ENCODE data around the gene CASKIN2. TPM values are rescaled to one million over a fixed set of nuclear protein-coding genes. Genes with fewer than 3 reads are reported as not detected.
A peak's percentile ranks its signal among the peaks of the same experiment; 100 is the strongest.

CASKIN2 gene
- total RNA-seq, 2 donors from 2014 or later = 2.9 to 5.4 TPM

DNA sequence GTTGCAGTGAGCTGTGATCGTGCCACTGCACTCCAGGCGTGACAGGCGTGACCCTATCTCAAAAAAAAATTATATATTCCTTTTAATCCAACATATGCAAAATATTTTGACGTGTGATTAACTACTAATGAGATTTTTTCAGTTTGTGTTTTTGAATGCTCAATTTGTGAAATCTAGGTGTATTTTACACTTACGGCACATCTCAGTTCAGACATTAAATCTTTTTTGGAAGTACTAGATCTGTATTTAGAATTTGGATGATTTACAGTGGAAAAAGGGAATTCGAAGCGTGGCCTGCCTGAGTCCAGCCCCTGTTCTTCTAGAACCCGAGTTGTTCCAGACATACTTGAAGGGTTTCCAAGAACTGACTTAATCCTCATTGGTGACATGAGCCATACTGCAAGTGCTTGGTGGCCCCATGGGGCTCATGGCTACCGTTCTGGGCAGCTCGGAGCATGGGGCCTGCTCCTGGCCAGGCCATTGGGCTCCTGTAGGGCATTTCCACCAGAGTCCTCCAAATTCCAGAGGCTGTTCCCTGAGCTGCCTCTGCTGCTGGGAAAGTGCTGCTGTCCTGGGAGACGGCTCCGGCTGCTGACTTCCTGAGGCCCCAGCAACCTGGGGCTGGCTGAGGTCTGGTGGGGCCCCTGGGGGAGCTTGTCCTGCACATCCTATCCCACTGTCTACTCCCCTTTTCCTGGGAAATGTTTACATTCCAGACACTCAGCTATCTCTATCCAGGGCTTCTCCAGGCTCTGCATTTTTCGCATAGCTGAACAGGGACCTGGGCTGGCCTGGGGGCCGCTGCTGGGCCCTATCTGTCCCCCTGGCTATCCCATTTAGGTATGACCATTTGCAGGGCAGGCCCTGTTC lies 37.3 kb upstream of the CASKIN2 start:
- Mint-ChIP-seq H3K27me3 (no peaks in the 10 kb centered on the region), H3K9me3 (no peaks in the 10 kb centered on the region), H3K4me3 (no peak overlapping the region), H3K36me3 (ENCODE audit: low read depth) (no peaks in the 10 kb centered on the region), H3K27ac (no peak overlapping the region), H3K4me1 (no peaks in the 10 kb centered on the region)
- ATAC-seq (replicated peaks) = no peak

DNA sequence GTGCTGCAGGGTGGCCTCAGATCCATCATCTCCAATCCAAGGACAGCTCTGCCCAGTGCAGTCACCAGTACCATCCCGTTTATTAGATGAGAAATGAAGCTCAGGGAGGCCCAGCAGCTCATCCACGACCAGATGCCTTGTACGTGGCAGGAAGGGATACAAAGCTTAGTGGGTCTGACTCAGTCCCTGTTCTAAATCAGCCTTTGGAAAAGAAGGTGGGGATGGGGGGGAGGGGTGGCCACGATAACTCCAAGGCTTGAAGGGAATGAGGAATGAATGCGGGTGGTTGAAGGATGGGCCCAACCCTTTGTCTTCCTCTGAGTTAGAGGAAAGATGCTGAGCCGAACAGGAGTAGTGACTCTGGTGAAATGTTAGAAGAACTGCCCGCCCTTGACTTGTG lies 35.9 kb upstream of the CASKIN2 start:
- Mint-ChIP-seq H3K27ac (peak overlapping the region; percentile 13), H3K27me3 (no peaks in the 10 kb centered on the region), H3K9me3 (no peaks in the 10 kb centered on the region), H3K4me3 (no peak overlapping the region), H3K4me1 (no peaks in the 10 kb centered on the region), H3K36me3 (ENCODE audit: low read depth) (no peaks in the 10 kb centered on the region)
- ATAC-seq (replicated peaks) = no peak

DNA sequence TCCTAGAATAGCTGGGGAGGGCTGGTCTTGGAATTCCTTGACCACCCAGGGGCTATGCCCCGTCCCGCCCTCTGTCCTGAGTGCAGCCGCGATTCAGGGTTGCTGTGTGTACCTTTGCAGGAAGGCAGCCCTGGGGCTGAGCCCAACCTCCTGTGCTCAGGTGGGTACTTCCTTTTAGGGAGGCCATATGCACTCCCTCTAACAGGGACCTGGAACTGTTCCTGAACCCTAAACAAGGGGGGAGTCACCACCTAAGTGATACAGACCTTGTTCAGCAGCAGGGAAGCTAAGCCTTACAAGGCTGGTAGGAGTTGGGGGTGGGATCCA lies 34.8 kb upstream of the CASKIN2 start:
- ATAC-seq (replicated peaks) = no peak
- no peaks in the 10 kb centered on the region for H3K4me1 Mint-ChIP-seq
- H3K27ac Mint-ChIP-seq = no peak overlapping the region
- H3K27me3 Mint-ChIP-seq = no peaks in the 10 kb centered on the region
- no peaks in the 10 kb centered on the region for H3K36me3 Mint-ChIP-seq (ENCODE audit: low read depth)
- H3K4me3 Mint-ChIP-seq = no peak overlapping the region
- no peaks in the 10 kb centered on the region for H3K9me3 Mint-ChIP-seq

DNA sequence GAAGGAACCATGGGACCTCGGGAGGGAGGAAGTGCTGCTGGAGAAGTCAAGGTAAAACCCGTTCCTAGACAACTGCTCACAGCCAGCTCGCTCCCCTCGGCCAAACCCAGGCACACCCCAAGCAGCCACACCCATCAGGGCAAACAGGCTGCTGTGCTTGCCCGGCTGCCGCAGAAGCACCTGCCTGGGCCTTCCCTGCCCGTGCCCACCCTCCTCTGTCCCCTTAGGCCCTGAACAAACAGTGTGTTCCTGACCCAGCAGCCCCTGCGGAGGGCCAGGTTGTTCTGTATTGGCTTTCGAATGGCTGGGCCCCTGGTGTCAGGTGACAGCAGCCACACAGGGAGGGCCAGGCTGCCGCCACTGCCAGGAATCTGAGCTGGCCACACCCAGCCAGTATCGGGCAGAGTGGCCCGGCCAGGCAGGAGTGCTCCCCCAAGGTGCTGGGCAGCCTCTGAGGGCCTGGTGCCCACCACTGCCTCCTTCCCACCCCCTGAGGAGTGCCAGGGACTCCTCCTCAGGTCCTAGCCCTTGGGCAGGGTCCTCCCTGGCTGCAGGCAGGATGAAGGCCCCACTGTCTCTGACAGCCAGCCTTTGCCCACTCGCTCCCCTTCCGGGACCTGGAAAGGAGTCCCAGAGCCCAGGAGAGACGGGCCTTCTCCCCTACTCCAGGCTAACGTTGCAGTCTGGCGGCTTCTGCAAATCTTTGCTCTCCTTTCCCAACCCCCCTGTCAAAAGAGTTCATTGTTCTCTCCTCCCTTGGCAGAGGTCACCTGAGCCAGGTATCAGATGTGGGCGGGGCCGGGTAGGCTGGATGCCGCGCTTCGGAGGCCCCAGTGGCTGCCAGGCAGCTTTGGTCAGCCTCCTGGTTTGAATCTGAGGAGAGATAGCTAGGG lies 34.2 kb upstream of the CASKIN2 start:
- no peak for ATAC-seq (replicated peaks)
- H3K9me3 Mint-ChIP-seq = no peaks in the 10 kb centered on the region
- H3K4me3 Mint-ChIP-seq = no peak overlapping the region
- no peaks in the 10 kb centered on the region for H3K27me3 Mint-ChIP-seq
- no peak overlapping the region for H3K27ac Mint-ChIP-seq
- no peaks in the 10 kb centered on the region for H3K4me1 Mint-ChIP-seq
- no peaks in the 10 kb centered on the region for H3K36me3 Mint-ChIP-seq (ENCODE audit: low read depth)

DNA sequence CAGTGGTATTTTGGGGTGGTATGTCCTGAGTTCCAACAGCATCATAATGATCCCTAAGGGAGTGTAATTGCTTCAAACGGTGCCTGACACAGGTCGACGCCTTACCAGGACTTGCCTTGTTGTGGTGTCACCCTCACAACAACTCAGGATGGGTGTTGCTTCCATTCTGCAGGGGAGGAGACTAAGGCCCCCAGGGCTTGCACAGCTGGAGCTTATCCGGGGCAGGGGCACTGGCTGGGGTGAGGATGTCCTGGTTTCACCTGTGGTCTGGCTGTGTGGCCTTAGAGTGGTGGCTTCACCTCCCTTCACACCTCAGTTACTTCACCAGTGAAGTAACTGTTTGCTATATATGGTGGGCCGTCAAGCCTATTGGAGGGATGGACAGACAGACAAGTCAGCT lies 33.5 kb upstream of the CASKIN2 start:
- Mint-ChIP-seq H3K4me3 (no peak overlapping the region), H3K9me3 (no peaks in the 10 kb centered on the region), H3K27ac (no peak overlapping the region), H3K4me1 (no peaks in the 10 kb centered on the region), H3K36me3 (ENCODE audit: low read depth) (no peaks in the 10 kb centered on the region), H3K27me3 (no peaks in the 10 kb centered on the region)
- ATAC-seq (replicated peaks) = no peak

DNA sequence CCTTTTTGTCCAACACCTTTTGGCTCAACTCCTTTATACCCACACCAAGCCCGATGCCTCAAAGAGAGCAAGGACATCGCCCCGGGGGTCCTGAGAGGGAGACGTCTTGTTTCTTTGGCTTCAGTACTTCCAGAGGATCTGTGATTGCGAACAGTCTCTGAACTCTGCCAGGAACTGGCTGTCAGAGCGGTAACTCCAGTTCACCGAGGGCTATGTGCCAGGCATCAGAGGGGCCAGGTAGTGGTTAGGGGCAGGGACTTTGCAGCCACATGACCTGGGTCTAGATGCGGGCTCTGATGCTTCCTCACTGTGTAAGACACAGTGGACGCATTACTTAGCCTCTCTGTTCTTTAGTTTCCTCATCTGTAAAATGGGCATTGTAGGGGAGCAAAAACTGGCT lies 31.8 kb upstream of the CASKIN2 start:
- H3K27ac Mint-ChIP-seq = no peak overlapping the region
- H3K27me3 Mint-ChIP-seq = no peaks in the 10 kb centered on the region
- H3K4me1 Mint-ChIP-seq = peaks cover 2% of the 10 kb centered on the region
- no peaks in the 10 kb centered on the region for H3K9me3 Mint-ChIP-seq
- no peak for ATAC-seq (replicated peaks)
- H3K36me3 Mint-ChIP-seq (ENCODE audit: low read depth) = no peaks in the 10 kb centered on the region
- no peak overlapping the region for H3K4me3 Mint-ChIP-seq

DNA sequence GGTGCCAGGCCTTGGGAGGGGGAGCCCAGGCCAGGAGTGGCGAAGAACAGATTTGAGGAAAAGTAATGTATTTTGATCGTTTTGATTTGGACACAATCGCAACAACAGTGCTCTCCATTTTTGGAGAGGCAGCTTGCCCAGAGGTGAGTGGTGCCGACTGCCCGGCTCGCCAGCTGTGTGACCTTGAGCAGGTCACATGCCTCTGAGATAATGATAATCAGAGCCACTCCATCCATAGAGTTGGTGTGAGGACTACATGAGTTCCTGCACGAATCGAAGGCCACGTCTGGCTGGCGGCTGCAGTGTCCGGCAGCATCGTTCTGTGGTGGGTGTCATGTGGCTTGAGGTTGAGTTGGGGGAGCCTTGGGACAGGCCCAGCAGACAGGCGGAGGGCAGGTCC lies 30.8 kb upstream of the CASKIN2 start:
- Mint-ChIP-seq H3K27me3 (no peaks in the 10 kb centered on the region), H3K9me3 (no peaks in the 10 kb centered on the region), H3K27ac (no peak overlapping the region), H3K36me3 (ENCODE audit: low read depth) (no peaks in the 10 kb centered on the region), H3K4me1 (peaks cover 4% of the 10 kb centered on the region), H3K4me3 (no peak overlapping the region)
- ATAC-seq (replicated peaks) = no peak

DNA sequence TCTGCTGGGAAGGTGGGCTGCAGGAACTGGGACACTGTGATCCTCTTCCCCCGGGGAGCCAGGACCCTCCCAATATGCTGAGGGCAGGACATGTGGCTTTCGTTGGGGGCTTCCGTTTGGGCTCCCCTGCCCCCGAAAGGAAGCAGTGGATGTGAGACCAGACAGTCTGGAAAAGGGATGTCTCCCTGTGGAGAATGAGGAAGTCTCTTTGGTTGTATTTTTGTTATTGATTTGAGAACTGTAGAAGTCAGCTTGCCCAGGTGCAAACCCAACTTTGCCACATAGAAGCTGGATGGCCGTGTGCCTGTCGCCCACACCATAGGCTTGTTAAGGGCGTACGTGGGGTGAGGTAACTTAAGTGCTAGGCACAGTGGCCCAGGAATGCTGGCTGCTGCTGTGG lies 28.9 kb upstream of the CASKIN2 start:
- H3K9me3 Mint-ChIP-seq = no peaks in the 10 kb centered on the region
- no peaks in the 10 kb centered on the region for H3K27me3 Mint-ChIP-seq
- peaks cover 4% of the 10 kb centered on the region for H3K4me1 Mint-ChIP-seq
- H3K4me3 Mint-ChIP-seq = no peak overlapping the region
- H3K27ac Mint-ChIP-seq = no peak overlapping the region
- H3K36me3 Mint-ChIP-seq (ENCODE audit: low read depth) = no peaks in the 10 kb centered on the region
- ATAC-seq (replicated peaks) = no peak

DNA sequence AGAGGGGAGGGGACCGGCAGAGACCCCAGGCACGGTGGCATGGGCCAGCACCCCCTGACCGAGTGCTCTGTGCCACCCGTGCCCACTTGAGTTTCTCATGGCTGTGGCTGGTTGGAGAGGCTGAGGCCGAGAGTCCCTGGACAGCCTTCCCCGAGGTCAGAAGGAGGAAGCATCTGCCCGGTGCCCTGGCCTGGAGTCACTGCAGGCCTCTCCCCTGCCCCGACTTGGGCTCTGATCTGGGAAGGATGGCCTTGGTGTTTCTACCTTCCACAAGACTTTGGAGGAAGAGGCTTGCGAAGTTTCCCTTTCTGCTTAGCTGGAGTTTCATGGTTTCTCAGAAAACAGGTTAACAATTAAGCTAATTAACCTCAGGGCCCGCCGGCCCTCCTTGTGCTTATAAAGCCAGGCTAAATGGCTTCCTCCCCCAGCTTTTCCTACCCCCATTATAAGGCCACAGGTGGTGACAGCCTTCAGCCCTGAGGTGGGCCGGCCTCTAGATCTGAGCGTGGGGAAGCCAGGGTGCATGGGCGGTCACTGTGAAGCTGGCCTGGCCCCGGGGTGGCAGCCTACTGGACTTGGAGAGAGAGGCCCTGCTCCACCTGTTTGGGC lies 27.5 kb upstream of the CASKIN2 start:
- Mint-ChIP-seq H3K27ac (no peak overlapping the region), H3K4me1 (peaks cover 4% of the 10 kb centered on the region), H3K36me3 (ENCODE audit: low read depth) (no peaks in the 10 kb centered on the region), H3K9me3 (no peaks in the 10 kb centered on the region), H3K4me3 (no peak overlapping the region), H3K27me3 (no peaks in the 10 kb centered on the region)
- no peak for ATAC-seq (replicated peaks)

DNA sequence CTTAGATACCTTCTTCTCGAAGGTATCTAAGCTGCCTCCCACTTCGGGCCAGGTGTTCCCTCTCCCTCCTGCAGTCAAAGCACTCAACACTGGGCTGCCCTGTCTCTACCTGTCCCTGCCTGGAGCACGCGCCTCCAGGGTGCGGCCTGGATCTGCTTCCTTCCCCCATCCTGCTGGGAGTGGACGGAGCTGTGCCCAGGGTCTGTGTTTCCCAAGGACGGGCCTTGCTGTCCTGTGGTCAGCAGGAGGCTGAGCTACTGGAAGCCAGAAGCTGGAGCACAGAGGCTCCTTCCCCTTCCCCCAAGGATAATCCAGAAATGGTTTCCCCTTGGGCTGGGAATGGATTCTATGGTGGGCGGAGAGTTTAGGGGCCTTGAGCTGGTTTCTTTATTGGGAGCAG lies 26.9 kb upstream of the CASKIN2 start:
- no peak overlapping the region for H3K4me3 Mint-ChIP-seq
- H3K4me1 Mint-ChIP-seq = peaks cover 4% of the 10 kb centered on the region
- H3K27ac Mint-ChIP-seq = no peak overlapping the region
- H3K9me3 Mint-ChIP-seq = no peaks in the 10 kb centered on the region
- no peaks in the 10 kb centered on the region for H3K27me3 Mint-ChIP-seq
- H3K36me3 Mint-ChIP-seq (ENCODE audit: low read depth) = no peaks in the 10 kb centered on the region
- no peak for ATAC-seq (replicated peaks)

DNA sequence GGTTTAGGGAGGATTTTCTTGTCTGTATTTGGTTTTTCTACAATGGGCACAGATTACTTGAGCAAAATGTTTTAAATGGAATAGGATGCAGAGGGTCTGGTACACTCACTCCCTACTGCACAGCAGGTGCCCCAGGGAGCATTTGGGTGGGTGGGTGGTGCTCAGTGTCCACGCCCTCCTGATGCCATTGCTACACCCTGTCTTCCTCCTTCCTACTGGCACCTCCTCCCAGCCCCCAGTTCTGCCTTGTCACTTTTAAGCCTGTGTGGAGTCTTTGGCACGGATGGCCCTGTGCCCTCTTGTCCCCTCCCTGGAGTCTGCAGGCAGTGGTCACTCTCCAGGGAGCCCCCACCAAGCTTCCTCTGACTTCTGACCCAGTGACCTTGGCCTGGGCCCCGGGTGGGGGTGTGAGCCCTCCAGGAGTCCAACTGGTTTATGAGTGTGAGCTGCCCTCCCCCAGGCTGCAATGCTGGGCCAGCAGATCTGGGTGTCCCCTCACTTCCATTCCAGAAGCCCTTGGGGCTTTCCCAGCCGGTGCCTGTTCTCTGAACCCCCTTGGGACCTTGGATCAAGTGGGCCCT lies 25.7 kb upstream of the CASKIN2 start:
- Mint-ChIP-seq H3K9me3 (no peaks in the 10 kb centered on the region), H3K27ac (no peak overlapping the region), H3K27me3 (no peaks in the 10 kb centered on the region), H3K4me1 (peaks cover 4% of the 10 kb centered on the region), H3K36me3 (ENCODE audit: low read depth) (no peaks in the 10 kb centered on the region), H3K4me3 (no peak overlapping the region)
- no peak for ATAC-seq (replicated peaks)

DNA sequence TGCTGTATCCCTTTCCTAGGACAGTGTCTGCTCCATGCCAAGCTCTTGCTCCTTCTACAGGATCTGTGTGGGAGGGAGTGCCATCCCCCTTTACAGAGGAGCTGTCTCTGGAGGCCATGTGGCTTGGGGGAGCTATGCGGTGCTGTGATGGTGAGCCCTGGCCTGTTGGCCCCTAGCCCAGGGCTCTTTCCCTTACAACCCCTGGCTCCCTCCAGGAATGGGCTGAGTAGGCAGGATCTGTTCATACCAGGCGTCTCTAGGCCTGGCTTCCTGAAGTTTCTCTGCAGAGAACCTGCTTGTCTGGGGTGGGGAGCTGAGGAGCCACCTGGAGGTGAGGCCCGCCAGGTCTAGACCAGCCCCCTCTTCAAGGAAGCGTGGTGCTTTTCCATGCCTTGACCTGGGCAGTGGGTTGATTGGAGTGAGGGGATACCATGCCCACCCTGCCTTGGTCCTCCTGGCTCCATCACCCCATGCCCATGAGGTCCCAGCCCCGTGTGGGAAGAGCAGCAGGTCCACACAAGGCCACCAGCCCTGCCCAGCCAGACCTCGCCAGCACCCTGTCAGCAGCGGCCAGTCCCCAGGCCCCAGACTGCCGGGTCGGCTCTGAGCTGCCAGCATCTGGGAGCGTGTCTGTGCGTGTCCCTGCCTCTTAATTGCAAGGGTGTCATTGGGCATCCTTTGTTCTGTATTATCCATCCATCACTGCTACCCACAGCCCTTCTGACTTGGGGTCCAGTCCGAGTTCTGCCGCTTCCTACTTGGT lies 24.8 kb upstream of the CASKIN2 start:
- Mint-ChIP-seq H3K9me3 (no peaks in the 10 kb centered on the region), H3K4me1 (peaks cover 5% of the 10 kb centered on the region), H3K36me3 (ENCODE audit: low read depth) (no peaks in the 10 kb centered on the region), H3K4me3 (no peak overlapping the region), H3K27me3 (no peaks in the 10 kb centered on the region), H3K27ac (no peak overlapping the region)
- ATAC-seq (replicated peaks) = no peak

DNA sequence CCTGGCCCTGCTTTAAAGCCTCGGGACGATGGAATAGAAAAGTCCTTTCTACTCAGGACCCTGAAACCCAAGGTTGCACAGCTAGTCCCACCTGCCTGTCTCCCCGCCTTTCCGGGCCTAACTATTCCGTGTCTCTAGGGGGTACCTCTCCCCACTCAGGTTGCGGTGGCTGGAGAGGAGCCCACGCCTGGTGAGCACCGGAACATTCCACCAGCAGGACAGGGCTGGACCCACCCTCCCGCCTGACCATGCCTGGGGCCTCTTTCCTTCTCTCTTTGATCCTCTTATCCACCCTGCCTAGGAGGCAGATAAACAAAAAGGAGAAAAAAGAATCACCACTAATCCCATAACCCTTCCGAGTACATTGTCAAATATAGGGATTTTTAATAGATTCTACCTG lies 21.0 kb upstream of the CASKIN2 start:
- H3K27ac Mint-ChIP-seq = peak overlapping the region; percentile 36
- no peak for ATAC-seq (replicated peaks)
- no peaks in the 10 kb centered on the region for H3K9me3 Mint-ChIP-seq
- no peaks in the 10 kb centered on the region for H3K36me3 Mint-ChIP-seq (ENCODE audit: low read depth)
- peaks cover 9% of the 10 kb centered on the region for H3K4me1 Mint-ChIP-seq
- H3K27me3 Mint-ChIP-seq = no peaks in the 10 kb centered on the region
- no peak overlapping the region for H3K4me3 Mint-ChIP-seq

DNA sequence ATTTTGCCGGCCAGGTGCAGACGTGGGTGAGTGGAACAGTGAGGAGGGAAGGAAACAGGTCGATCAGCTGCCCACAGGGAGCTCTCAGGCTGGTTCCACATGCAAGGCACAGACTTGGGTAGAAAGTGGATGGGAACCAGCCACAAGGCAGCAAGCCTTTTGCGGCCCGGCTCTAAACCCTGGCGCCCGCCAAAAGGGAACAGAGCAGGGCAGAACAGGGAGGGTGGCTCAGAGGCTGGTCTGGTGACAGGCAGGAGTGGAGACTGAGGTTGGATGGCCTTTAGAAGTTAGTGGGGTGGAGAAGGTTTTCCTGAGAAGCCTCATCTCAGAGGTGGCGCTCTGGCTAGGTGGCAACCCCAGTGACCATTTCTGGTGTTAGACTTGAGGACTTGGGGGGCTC lies 20.5 kb upstream of the CASKIN2 start:
- Mint-ChIP-seq H3K4me3 (peak overlapping the region; percentile 80), H3K27ac (peak overlapping the region; percentile 94), H3K9me3 (no peaks in the 10 kb centered on the region), H3K4me1 (peaks cover 9% of the 10 kb centered on the region), H3K36me3 (ENCODE audit: low read depth) (no peaks in the 10 kb centered on the region), H3K27me3 (no peaks in the 10 kb centered on the region)
- no peak for ATAC-seq (replicated peaks)
